Head of caudate nucleus (tissue), 42 donors: ENCODE measurements around the gene TES.
"Not testable (repeated sequence)": the region's sequence is repeated elsewhere in the genome, so short reads cannot be mapped to it uniquely, and the experiment has no call there.

Experiments used
- DNase-seq, 42 donors: peaks; one replicate each; pipeline versions ENCODE4 v3.0.0 to v3.0.0-alpha.2; 2020 to 2021; ENCODE audit warnings: mixed read lengths in 7 of 42
- intact Hi-C: fragments of 100-400 bp; cut with DNase I; formaldehyde crosslinking; loops from one replicate; pipeline ENCODE4 v1.15.0; 2022

TES gene

DNA sequence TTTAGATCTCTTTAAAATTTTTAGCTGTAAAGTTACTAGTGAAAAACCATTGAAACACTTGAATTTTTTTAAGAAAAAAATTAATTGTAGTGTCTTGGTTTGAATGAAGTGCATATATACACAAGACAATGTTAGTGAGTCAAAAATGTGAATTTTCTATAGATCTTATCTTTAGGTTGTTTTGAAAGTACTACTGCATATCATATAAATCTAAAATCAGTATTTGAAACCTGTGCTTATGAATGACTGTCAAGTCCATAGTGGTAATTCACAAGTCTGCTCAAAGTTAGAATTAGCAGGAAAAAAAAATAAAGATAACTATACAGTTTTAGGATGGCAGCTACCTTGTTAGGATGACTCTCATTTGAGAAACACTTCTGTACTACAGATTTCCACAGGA, 25.0 kb downstream of the TES start:
- intact Hi-C loops = loop anchor here (5.0 kb wide), 1 partner anchor 63 kb away; no protein-coding TSS in a partner anchor
- no peak for DNase-seq

DNA sequence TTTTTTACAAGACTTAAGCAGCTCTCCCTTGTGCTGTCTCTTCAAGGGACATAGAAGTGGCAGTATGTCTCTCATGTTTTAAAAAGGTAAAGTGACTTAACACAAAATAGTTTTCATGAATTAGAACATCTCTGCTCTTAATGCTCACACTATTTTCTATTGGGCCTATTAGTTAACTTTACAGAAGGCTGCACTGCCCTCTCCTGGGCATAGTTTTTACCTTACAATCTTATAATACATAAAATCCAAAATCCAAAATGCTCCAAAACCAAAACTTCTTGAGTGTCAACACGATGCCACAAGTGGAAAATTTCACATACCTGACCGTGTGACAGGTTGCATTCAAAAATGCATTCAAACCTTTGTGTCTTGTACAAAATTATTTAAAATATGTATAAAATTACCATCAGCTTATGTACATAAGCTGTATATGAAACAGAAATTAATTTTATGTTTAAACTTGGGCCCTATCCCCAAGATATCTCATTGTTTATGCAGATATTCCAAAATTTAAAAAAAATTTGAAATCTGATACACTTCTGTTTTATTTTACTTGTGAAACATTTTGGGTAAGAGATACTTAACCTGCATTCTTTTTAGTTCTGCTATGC, 25.8 kb downstream of the TES start:
- intact Hi-C loops = loop anchor here (5.0 kb wide), 1 partner anchor 64 kb away; no protein-coding TSS in a partner anchor
- DNase-seq = peak in 35 of 42 donors; percentile 11 to 86 (median 56)

DNA sequence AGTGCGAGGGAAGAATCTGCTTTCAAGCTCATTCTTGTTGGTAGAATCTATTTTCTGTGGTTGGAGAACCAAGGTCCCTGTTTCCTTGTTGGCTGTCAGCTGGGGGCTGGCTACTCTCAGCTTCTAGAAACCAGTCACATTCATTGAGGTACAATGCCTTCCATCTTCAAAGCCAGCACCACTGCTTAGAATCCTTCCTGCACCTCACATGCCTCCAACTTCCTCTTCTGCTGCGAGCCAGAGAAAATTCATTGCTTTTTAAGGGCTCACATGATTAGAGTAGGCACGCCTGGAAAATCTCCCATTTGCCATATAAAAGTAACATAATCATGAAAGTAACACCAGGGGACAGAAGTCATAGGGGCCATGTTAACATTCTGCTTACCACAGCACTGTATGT, 28.7 kb downstream of the TES start:
- intact Hi-C loops = loop anchor here (5.0 kb wide), 1 partner anchor 67 kb away; no protein-coding TSS in a partner anchor
- DNase-seq = no peak

DNA sequence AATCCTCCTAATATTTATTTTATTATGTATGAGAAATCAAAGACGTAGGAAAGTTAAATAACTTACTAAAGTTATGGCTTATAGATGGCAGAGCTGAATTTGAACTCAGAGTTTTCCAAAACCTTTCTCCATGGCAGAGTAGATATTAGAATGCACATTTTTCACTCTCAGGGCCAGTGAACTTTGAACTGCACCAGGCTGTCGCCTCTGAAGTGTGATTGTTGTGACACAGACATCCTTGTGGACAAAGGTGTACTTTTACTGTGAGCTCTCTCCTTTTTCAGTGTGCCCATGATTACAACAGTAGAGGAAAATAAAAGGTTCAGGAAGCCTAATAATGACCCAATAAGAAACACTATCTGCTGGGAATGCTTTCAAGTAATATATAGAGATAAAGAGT, 29.1 kb downstream of the TES start:
- DNase-seq = no peak
- intact Hi-C loops = loop anchor here (5.0 kb wide), 1 partner anchor 67 kb away; no protein-coding TSS in a partner anchor

DNA sequence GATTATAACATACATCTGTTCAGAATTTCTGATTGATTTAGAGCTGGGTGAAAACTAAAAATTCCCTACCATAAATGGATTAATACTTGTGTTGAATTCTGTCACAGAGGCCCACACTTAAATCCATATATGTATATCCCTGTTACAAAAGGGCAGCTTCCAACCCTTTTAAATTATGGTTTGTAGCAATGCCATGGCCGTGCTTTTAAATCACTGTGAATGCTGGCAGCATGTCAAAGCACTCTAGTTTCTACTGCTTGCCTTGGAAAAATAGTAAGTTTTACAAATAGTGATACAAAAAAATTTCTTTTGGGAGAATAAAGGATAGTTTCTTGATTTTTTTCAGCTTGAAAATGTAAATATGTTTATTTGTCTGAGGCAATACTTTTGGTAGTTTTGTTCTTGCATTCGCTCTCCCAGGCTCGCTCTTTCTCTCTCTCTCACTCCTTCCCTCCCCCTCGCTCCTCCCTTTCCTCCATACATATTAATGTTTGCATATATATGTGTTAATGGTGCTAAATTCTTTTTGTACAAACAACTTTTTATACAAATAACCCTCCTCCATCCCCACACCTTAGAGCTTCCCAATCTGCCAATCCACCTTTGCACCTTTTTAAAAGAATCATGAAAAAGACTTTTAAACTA, 29.8 kb downstream of the TES start:
- no peak for DNase-seq
- intact Hi-C loops = no loop called here

DNA sequence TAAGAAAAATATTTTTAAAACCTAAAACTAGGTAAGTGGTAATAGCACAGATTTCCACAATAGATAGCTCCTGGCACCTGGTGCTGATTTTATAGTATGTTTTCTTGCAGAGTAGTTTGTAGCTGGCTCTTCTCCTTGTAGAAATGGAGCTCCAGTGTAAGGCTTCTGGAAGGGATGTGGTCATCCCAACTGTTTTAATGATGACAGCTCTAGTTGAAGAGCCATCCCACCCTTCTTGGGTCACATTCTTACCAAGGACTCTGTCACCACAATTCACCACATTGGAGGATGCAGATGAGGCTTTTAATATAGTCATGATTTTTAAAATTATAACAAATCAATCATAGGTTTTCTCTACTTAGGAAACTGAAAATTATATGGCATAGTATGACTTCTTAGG, 31.0 kb downstream of the TES start:
- no peak for DNase-seq
- intact Hi-C loops = no loop called here

DNA sequence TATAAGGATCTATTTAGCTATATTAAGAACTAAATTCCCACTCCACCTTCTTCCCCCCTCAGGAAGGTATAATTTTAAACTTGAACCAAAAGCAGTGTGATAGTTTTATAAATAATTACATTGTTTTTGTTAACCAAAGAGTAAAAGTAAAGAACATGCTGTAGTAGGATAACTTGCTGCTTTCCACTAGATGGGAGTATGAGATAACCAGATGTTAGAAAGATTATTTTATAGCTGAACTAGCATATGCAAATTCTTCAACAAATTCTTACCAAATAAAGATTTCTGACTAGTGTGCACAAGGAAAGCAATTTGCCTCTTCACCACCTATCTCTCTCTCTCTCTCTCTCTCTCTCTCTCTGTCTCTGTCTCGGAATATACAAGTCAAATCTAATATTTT, 31.8 kb downstream of the TES start:
- intact Hi-C loops = no loop called here
- DNase-seq = no peak

DNA sequence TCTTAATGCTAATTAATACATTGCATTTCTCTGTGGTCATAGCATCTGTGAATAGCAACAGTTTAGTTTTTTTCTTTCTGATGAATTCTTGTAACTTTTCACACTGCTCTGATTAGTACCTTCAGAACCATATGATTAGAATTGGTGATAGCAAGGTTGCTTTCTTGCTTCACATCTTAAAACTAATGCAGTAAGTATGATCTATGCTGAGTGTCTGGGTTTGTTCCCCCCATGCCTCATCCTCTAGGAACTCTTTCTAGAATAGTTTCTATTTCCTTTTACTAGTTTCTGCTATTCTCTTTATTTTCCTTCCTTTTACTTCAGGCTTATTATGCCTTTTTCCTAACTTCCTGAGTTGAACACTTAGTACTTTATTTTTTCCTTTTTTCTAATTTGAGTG, 32.4 kb downstream of the TES start:
- no peak for DNase-seq
- intact Hi-C loops = no loop called here

DNA sequence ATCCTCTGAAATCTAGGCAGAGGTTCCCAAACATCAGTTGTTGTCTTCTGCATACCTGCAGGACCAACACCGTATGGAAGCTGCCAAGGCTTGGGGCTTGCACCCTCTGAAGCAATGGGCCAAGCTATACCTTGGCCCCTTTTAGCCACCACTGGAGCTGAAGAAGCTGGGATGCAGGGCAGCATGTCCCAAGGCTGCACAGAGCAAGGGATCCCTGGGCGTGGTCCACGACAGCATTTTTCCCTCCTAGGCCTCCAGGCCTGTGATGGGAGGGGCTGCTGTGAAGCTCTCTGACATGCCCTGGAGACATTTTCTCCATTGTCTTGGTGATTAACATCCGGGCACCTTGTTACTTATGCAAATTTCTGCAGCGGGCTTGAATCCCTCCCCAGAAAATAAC, 34.5 kb downstream of the TES start:
- DNase-seq, intact Hi-C loops: not testable (repeated sequence)

DNA sequence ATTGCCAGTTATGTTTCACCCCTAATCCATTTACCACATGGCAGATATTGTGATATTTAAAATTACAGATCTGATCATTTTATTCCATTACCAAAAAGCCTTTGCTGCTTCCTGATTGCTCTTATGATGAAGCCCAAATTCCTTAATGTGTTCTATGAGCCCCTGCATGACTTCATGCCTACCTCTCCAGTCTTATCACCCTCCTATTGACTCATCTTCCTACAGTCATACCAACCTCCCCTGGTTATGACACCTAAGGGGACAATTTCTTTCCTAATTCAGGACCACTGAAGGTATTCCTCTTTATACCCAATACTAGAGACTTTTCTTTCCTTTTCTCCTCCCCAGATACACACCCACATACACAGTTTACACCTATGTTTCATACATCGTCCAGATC, 36.0 kb downstream of the TES start:
- no peak for DNase-seq
- intact Hi-C loops = no loop called here

DNA sequence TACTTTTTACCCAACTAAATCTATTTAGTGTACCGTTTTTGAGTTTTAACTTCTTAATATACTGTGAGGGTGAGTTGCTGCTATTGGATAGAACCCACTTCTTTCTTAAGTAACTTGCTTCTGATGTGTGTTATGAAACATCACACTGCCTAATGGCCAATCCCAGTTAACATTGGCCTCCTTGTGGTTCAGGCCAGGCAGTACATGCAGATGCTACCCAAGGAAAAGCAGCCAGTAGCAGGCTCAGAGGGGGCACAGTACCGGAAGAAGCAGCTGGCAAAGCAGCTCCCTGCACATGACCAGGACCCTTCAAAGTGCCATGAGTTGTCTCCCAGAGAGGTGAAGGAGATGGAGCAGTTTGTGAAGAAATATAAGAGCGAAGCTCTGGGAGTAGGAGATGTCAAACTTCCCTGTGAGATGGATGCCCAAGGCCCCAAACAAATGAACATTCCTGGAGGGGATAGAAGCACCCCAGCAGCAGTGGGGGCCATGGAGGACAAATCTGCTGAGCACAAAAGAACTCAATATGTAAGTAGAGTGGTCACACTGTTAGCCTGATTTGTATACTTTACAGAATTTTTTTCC, 39.7 kb downstream of the TES start:
- DNase-seq = peak in 1 of 42 donors; percentile 21
- intact Hi-C loops = no loop called here

DNA sequence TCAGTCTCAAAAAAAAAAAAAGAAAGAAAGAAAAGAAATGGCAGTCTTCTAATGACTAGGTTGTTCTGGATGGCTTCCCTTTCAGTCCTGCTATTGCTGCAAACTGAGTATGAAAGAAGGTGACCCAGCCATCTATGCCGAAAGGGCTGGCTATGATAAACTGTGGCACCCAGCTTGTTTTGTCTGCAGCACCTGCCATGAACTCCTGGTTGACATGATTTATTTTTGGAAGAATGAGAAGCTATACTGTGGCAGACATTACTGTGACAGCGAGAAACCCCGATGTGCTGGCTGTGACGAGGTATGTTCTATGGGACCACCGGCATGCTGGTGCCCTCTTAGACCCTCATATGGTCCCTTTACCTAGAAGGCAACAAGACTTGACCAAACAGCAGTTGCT, 41.3 kb downstream of the TES start:
- DNase-seq = no peak
- intact Hi-C loops = no loop called here

DNA sequence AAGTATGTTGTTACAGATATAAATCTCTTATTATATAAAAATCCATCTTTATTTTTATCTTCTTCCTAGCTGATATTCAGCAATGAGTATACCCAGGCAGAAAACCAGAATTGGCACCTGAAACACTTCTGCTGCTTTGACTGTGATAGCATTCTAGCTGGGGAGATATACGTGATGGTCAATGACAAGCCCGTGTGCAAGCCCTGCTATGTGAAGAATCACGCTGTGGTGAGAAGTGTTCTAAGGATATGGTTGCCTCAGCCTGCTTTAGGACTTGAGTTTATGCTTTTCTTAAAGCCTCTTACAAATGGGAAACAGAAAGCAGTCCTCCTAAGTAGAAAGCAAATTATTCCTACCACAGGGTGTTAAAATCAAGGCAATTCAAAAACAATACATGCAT, 41.9 kb downstream of the TES start:
- intact Hi-C loops = no loop called here

DNA sequence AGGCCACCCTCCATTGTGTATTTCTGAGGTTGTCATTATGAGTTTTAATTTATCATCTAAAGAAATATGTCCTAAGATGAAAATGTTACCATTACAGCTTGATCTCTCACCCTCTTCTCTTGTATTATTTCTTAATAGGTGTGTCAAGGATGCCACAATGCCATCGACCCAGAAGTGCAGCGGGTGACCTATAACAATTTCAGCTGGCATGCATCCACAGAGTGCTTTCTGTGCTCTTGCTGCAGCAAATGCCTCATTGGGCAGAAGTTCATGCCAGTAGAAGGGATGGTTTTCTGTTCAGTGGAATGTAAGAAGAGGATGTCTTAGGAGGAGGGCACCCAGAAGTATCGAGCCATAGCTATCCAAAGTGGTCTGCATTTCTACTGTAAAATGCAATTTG, 46.8 kb downstream of the TES start:
- no peak for DNase-seq
- intact Hi-C loops = loop anchor here (5.0 kb wide), 1 partner anchor 550 kb away; no protein-coding TSS in a partner anchor

More for the DNA sequence above, 41.9 kb downstream of the TES start:
- DNase-seq = no peak

DNA sequence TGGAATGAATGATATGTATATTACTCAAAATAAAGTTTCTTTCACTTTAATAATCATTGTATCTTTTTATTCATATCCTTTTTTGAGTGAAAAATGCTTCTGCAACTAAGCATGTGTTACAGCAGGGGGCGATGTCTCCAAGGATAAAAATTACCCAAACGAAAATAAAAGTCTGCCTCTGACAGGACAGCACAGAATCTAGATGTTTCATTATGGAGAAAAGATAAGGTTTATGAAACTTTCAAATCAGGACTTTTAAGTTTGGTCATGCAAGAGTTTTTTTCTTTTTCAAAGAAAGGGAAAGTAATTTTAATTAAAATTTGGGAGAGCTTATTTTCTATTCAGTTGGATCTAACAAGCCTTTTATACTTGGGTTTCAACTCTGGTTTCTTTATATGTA, 48.4 kb downstream of the TES start:
- DNase-seq = peak in 26 of 42 donors; percentile 6 to 81 (median 48)
- intact Hi-C loops = loop anchor here (2.0 to 5.0 kb wide), 2 partner anchors 330 to 549 kb away; no protein-coding TSS in a partner anchor

DNA sequence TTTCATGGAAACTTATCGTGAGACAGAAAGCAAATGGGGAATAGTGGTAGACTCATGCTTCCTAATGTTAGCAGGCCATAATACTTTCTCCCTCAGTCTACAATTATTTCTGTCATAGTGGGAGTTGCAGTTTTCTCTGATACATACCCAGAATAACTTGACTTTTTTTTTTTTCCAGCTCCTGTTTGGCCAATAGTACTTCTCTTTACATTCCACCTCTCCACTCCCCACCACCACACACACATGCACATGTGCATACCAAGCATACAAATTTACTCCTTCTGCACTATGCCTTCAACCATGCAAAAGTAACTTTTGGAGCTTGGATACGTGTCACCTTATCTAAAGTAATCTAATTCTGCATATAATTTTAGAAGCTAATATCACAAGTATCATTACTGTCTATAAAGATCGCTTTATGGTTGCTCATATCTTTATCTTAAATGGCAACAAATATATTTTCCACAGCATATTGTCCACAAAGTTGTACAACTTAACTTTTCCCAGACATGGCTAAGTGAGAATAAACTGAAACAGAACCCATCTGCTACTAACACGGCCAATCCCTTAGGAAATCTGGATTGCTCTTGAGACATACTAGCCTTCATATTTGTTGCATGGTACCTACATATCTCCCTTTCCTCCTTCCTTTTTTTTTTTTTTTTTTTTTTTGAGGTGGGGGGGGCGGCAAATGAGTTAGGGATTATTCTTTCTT, 49.0 kb downstream of the TES start:
- intact Hi-C loops = loop anchor here (2.0 to 5.0 kb wide), 2 partner anchors 329 to 548 kb away; no protein-coding TSS in a partner anchor
- no peak for DNase-seq

DNA sequence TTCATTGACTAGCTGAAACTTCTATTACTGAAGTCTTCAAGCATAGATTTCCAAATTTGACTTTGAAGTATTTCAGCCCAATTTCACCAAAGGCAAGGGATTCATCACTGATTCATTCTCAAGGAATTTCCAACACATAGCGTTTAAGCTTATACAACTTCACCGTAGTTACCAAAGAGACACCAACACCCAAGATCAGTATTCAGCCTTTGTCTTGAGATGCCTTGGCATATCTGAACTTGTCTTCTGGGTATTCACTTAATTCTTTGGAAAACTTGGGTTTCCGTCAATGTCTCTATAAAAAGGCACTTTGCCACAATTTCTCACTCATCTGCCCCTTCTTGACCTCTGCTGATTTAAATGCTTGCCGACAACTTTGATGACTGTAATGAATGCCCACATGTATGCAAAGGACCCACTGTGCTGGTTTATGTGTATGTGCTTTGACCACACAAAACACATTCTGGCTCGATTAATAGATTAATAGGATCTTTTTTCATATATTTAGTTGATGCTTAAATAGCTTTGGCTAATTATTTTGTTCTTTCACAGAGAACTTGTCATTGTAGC, 49.6 kb downstream of the TES start:
- intact Hi-C loops = loop anchor here (2.0 to 5.0 kb wide), 2 partner anchors 329 to 547 kb away; no protein-coding TSS in a partner anchor
- no peak for DNase-seq

DNA sequence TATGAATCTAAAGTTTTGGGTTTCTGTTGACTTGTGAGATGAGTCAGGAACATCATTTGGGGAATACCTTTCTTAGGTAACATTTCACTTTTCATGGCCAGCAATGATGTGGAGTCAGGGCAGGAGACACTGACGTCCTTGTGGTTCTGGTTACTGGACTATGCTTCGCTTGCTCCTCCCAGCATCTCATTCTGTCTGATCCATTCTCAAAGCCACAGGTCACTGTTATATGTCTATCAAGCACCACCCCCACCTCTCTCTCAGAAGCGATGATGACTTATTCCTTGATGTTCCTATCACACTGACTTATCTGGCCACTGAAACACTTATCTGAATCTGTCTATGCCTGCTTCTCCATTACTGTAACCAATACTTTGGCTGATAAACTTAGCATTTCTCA, 51.6 kb downstream of the TES start:
- DNase-seq = no peak
- intact Hi-C loops = no loop called here

DNA sequence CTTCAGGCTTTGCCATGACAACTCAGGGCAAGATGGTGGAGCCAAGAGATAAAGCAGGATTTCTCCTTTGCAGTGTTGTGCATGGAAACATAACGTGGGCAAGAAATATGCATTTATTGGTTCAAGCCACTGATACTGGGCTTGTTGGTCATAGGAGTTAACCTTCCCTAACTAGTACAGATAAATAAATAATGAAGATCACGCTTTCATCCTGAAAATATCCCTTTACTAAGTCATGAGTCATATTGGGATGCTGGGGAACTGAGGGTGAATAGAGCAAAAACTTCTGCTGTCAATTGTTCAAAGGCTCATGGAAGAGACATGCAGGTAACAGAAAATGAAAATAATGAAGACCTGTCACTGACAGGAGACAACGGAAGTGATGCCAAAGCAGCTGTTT, 55.5 kb downstream of the TES start:
- intact Hi-C loops = no loop called here

More for the DNA sequence above, 55.5 kb downstream of the TES start:
- DNase-seq = no peak
